ENCODE data around the gene TREM1.

Gene TREM1

GRCh38 chr6:41236276-41236675 is 50.2 kb downstream of the TREM1 start:
- Histone ChIP-seq H3K9ac (ENCODE audit: low read length) (no peak overlapping the region), H3K36me3 (ENCODE audit: control insufficient read depth, insufficient read depth, low read length) (no peaks in the 10 kb centered on the region), H3K27me3 (ENCODE audit: control insufficient read depth, insufficient read depth, low read length) (peaks cover 16% of the 10 kb centered on the region), H3K4me3 (ENCODE audit: low read depth, low read length) (no peak overlapping the region), H3K9me3 (ENCODE audit: control insufficient read depth, insufficient read depth, low read depth, low read length) (no peaks in the 10 kb centered on the region), H3K27ac (ENCODE audit: low read depth, low read length) (no peak overlapping the region), H3K4me1 (ENCODE audit: control insufficient read depth, insufficient read depth, low read length) (peaks cover 8% of the 10 kb centered on the region)

DNA sequence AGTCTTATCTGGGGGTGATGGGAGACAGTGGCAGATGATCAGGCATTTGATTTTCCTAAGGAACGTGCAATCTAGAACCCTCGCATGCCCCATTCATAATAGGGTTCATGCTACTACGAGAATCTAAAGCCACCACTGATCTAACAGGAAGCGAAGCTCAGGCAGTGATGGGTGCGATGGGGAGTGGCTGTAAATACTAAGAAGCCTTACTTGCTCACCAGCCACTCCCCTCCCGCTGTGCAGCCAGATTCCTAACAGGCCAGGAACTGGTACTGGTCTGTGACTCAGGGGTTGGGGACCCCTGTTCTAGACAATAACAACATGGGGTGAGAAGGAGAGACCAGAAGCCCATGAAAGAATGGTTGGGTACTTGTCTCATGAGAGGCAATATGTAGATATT is 53.8 kb downstream of the TREM1 start:
- no peak overlapping the region for H3K9ac ChIP-seq (ENCODE audit: low read length)
- no peaks in the 10 kb centered on the region for H3K36me3 ChIP-seq (ENCODE audit: control insufficient read depth, insufficient read depth, low read length)
- H3K4me3 ChIP-seq (ENCODE audit: low read depth, low read length) = no peak overlapping the region
- no peaks in the 10 kb centered on the region for H3K9me3 ChIP-seq (ENCODE audit: control insufficient read depth, insufficient read depth, low read depth, low read length)
- H3K27me3 ChIP-seq (ENCODE audit: control insufficient read depth, insufficient read depth, low read length) = no peaks in the 10 kb centered on the region
- H3K4me1 ChIP-seq (ENCODE audit: control insufficient read depth, insufficient read depth, low read length) = peaks cover 11% of the 10 kb centered on the region
- H3K27ac ChIP-seq (ENCODE audit: low read depth, low read length) = no peak overlapping the region

- Histone ChIP-seq H3K4me1 (ENCODE audit: control insufficient read depth, insufficient read depth, low read length) (peaks cover 8% of the 10 kb centered on the region), H3K9ac (ENCODE audit: low read length) (no peak overlapping the region), H3K4me3 (ENCODE audit: low read depth, low read length) (no peak overlapping the region), H3K27ac (ENCODE audit: low read depth, low read length) (no peak overlapping the region), H3K9me3 (ENCODE audit: control insufficient read depth, insufficient read depth, low read depth, low read length) (no peaks in the 10 kb centered on the region), H3K36me3 (ENCODE audit: control insufficient read depth, insufficient read depth, low read length) (no peaks in the 10 kb centered on the region), H3K27me3 (ENCODE audit: control insufficient read depth, insufficient read depth, low read length) (no peaks in the 10 kb centered on the region)
Observed at GRCh38 chr6:41231246-41231645, 55.2 kb downstream of the TREM1 start.

DNA sequence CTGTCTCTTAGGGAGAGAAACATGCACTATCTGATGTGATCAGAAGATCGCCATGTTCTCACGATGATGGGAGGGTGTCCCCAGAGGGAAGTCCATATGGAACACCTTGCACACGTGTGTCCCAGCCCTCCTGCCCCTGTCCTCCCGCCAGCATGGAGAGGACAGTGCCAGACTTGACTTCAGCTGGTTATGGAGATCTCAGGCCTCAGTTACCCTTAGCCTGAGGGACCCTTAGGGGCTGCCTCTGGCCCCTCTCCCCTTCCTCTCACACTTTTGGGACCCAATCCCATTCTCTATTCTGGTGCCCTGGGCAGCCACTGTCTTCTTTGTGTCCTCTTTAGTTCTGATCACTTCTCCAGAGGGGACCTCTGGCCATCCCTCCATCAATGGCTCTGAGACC is 56.8 kb downstream of the TREM1 start:
- Histone ChIP-seq H3K9me3 (ENCODE audit: control insufficient read depth, insufficient read depth, low read depth, low read length) (no peaks in the 10 kb centered on the region), H3K9ac (ENCODE audit: low read length) (no peak overlapping the region), H3K27ac (ENCODE audit: low read depth, low read length) (no peak overlapping the region), H3K4me3 (ENCODE audit: low read depth, low read length) (no peak overlapping the region), H3K27me3 (ENCODE audit: control insufficient read depth, insufficient read depth, low read length) (no peaks in the 10 kb centered on the region), H3K36me3 (ENCODE audit: control insufficient read depth, insufficient read depth, low read length) (no peaks in the 10 kb centered on the region), H3K4me1 (ENCODE audit: control insufficient read depth, insufficient read depth, low read length) (peaks cover 7% of the 10 kb centered on the region; the same call in 1 of the 2 replicates)

DNA sequence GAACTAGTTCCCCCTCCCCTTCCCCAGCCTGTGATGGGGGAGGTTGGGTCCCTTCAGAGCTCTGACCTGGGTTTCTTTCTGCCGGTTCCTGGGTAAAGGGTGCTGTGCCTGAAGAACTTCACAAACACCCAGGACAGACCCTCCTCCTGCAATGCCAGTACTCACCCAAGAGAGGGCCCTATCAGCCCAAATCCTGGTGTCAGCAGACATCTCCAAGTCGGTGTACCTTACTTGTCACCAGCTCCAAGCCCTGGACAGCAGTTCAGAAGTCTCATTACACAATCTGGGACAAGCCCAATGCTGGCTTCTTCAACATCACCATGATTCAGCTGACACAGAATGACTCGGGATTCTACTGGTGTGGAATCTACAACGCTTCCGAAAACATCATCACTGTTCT is 57.9 kb downstream of the TREM1 start:
- no peak overlapping the region for H3K9ac ChIP-seq (ENCODE audit: low read length)
- no peaks in the 10 kb centered on the region for H3K9me3 ChIP-seq (ENCODE audit: control insufficient read depth, insufficient read depth, low read depth, low read length)
- peaks cover 7% of the 10 kb centered on the region; the same call in 1 of the 2 replicates for H3K4me1 ChIP-seq (ENCODE audit: control insufficient read depth, insufficient read depth, low read length)
- no peaks in the 10 kb centered on the region for H3K27me3 ChIP-seq (ENCODE audit: control insufficient read depth, insufficient read depth, low read length)
- H3K4me3 ChIP-seq (ENCODE audit: low read depth, low read length) = no peak overlapping the region
- H3K36me3 ChIP-seq (ENCODE audit: control insufficient read depth, insufficient read depth, low read length) = no peaks in the 10 kb centered on the region
- H3K27ac ChIP-seq (ENCODE audit: low read depth, low read length) = no peak overlapping the region

DNA sequence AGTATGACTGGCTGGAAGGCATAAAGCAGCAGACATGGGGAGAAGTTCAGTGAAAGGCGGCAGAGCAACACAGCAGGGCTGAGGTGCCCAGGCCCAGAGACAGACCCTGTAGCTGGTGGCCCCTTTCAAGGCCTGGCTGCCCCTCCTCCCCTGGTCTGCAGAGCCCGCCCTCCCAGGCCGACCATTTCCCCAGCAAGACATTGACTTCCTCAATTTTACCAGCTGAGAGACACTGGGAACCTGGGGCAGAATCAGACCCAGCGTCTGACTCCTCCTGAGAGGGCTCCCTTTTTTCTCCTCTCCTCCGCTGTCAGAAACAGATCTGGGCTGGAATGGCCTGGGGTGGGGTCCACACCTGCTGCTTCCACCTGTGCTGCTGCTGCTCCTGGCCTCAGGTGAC is 58.4 kb downstream of the TREM1 start, which contains the start of gene TREML4:
Gene TREML4 (plus strand): TSS at position 254 of the 400 bp plus-strand sequence. CDS start 79 bp downstream, at position 333.
- Histone ChIP-seq H3K27ac (ENCODE audit: low read depth, low read length) (no peak within 1 kb of the TSS), H3K36me3 (ENCODE audit: control insufficient read depth, insufficient read depth, low read length) (no peaks in the 10 kb centered on the region), H3K9me3 (ENCODE audit: control insufficient read depth, insufficient read depth, low read depth, low read length) (no peaks in the 10 kb centered on the region), H3K9ac (ENCODE audit: low read length) (no peak within 1 kb of the TSS), H3K27me3 (ENCODE audit: control insufficient read depth, insufficient read depth, low read length) (no peaks in the 10 kb centered on the region), H3K4me1 (ENCODE audit: control insufficient read depth, insufficient read depth, low read length) (peaks cover 7% of the 10 kb centered on the region; the same call in 1 of the 2 replicates), H3K4me3 (ENCODE audit: low read depth, low read length) (no peak within 1 kb of the TSS)

DNA sequence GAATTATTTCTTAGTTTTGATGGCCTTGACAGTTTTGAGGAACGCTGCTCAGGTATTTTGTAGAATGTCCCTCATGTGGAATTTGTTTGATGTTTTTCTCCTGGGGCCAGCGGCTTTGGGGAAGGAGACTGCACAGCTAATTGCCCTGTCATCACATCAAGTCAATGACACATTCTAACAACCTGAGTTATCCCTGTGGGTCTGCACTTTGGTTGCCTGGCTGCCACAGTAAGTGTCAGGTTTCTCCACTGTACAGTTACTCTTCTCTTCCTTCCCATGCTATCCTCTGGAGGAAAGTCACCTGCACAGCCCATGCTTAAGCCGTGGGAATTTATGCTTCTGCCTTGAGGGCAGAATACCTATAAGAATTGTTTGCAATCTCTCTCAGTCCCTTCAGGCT is 59.7 kb downstream of the TREM1 start:
- Histone ChIP-seq H3K27me3 (ENCODE audit: control insufficient read depth, insufficient read depth, low read length) (no peaks in the 10 kb centered on the region), H3K9me3 (ENCODE audit: control insufficient read depth, insufficient read depth, low read depth, low read length) (no peaks in the 10 kb centered on the region), H3K36me3 (ENCODE audit: control insufficient read depth, insufficient read depth, low read length) (no peaks in the 10 kb centered on the region), H3K4me1 (ENCODE audit: control insufficient read depth, insufficient read depth, low read length) (peaks cover 3% of the 10 kb centered on the region; the same call in 1 of the 2 replicates), H3K4me3 (ENCODE audit: low read depth, low read length) (no peak overlapping the region), H3K9ac (ENCODE audit: low read length) (no peak overlapping the region), H3K27ac (ENCODE audit: low read depth, low read length) (no peak overlapping the region)

DNA sequence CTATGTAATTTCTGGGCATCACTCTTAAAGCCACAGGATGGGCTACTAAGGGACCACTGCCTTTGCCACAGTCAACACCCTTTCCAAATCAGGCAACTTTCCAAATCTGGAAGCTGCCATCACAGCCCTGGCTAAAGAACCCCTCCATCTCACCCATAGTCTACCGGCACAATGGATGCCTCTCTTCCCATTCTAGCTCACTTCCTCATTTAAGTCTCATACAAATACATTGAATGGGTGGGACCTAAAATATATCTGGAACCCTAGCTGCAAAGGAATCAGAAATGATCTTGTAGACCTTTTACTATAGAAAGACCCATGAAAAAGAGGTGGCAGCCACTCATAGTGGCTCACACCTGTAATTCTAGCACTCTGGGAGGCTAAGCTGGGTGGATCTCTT is 61.7 kb downstream of the TREM1 start:
- Histone ChIP-seq H3K27ac (ENCODE audit: low read depth, low read length) (no peak overlapping the region), H3K4me3 (ENCODE audit: low read depth, low read length) (no peak overlapping the region), H3K27me3 (ENCODE audit: control insufficient read depth, insufficient read depth, low read length) (no peaks in the 10 kb centered on the region), H3K9ac (ENCODE audit: low read length) (no peak overlapping the region), H3K4me1 (ENCODE audit: control insufficient read depth, insufficient read depth, low read length) (peaks cover 3% of the 10 kb centered on the region; the same call in 1 of the 2 replicates), H3K9me3 (ENCODE audit: control insufficient read depth, insufficient read depth, low read depth, low read length) (no peaks in the 10 kb centered on the region), H3K36me3 (ENCODE audit: control insufficient read depth, insufficient read depth, low read length) (no peaks in the 10 kb centered on the region)

Measured in HUES6 (cell line).